ENCODE measurements around the gene ANKRD33B.
"Not testable (repeated sequence)": the region's sequence is repeated elsewhere in the genome, so short reads cannot be mapped to it uniquely, and the experiment has no call there.

The ANKRD33B gene

DNA sequence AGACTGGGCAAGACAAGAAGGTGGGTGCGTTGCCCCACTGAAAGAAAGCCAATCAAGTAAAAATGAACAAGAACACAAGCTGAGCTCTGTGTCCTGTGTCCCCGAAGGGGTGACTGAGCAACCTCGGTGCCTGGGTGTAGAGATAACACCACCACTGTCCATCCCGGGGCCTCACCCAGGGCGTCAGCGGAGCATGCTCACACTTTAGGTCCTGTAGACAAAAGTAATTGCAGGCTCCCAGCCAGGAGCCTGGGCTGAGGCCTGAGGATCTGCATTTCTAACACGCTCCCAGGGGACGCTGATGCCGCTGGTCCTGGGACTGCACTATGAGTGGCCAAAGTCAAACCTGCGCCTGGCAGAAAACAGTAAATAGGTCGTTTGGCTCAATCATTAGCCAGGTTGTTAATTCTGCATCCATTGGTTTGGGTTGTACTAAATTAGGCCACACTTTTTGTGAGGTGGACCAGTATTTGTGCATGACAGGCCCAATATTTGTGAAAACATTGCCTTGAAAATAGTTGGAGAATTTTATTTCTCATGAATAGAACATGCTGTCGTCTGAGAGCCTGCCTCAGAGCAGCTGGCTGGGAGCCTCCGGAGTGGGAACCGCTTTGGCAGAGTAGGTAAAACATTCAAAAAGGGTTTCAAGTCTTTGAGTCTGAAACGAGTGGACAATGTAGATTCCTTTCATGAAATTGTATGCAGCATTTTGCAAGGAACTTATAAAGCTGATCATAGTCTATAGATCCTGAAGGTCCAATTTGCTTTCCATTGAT, 38.3 kb downstream of the ANKRD33B start:
- no peak overlapping the region for H3K23ac ChIP-seq (ENCODE audit: low read length in 2 of 2)
- H3K9ac ChIP-seq (ENCODE audit: low read length): peak overlapping the region; percentile 76
- no peak overlapping the region for H3K27ac ChIP-seq (ENCODE audit: low read length, poor library complexity, severe bottlenecking)
- no peak overlapping the region for H4K91ac ChIP-seq (ENCODE audit: low read length)
- H3K79me1 ChIP-seq (replicated peaks; ENCODE audit: low read length, poor library complexity, severe bottlenecking): peaks cover 25% of the 10 kb centered on the region
- H2BK120ac ChIP-seq (ENCODE audit: low read depth, low read length): no peak overlapping the region
- H3K18ac ChIP-seq (ENCODE audit: low read depth in 1 of 2, low read length in 2 of 2): no peak overlapping the region
- no peaks in the 10 kb centered on the region for H3K27me3 ChIP-seq (ENCODE audit: control insufficient read depth in 1 of 2, insufficient read depth in 1 of 2, low read length in 2 of 2)
- H3K4me1 ChIP-seq (ENCODE audit: control insufficient read depth, insufficient read depth, low read depth, low read length): peaks cover 14% of the 10 kb centered on the region
- DNase-seq: no peak
- no peak overlapping the region for H2BK12ac ChIP-seq (ENCODE audit: low read length in 2 of 2)
- no peak overlapping the region for H2BK15ac ChIP-seq (ENCODE audit: low read depth, poor library complexity, severe bottlenecking)
- no peak overlapping the region for H4K8ac ChIP-seq (ENCODE audit: low read length)
- H3K36me3 ChIP-seq (ENCODE audit: control insufficient read depth in 1 of 2, insufficient read depth in 2 of 2, low read depth in 1 of 2, low read length in 2 of 2): peaks cover 0 to 5% of the 10 kb centered on the region in 2 experiments
- no peak overlapping the region for H3K4ac ChIP-seq (ENCODE audit: low read depth in 1 of 2, low read length in 2 of 2)
- no peak overlapping the region for H2BK5ac ChIP-seq (ENCODE audit: low read depth, low read length, poor library complexity, severe bottlenecking)
- no peak overlapping the region for H3K14ac ChIP-seq (ENCODE audit: low read length in 2 of 2)
- H2AK5ac ChIP-seq (ENCODE audit: low read length, severe bottlenecking): no peak overlapping the region
- no peak overlapping the region for H2AFZ ChIP-seq (ENCODE audit: low read depth, low read length)
- 85% methylated on average over 15 of the region's 15 CpGs for WGBS
- H3K4me2 ChIP-seq (ENCODE audit: low read length, poor library complexity, severe bottlenecking): no peak overlapping the region
- H3K4me3 ChIP-seq (ENCODE audit: insufficient read depth in 1 of 2, low read depth in 1 of 2, low read length in 2 of 2): peak overlapping the region in 1 of 2 experiments; percentile 55
- H3K9me3 ChIP-seq (ENCODE audit: control insufficient read depth, low read length): no peaks in the 10 kb centered on the region

DNA sequence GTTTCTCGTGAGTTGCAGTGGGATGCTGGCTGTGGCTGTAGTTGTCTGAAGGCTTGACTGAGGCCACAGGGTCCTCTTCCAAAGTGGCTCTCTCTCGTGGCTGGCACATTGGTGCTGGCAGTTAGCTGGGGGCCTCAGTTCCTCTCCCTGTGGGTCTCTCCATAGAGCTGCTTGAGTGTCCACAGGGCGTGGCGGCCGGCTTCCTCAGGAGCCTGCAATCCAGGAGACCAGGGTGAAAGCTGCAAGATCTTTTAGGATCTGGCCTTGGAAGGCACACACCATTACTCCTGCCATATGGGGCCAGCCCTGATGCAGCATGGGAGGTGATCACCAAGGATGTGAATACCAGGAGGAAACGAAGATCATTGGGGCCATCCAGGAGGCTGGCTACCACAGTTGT, 41.1 kb downstream of the ANKRD33B start:
- H2BK12ac ChIP-seq (ENCODE audit: low read length in 2 of 2): peak overlapping the region in 1 of 2 experiments; percentile 68
- WGBS: 98% methylated on average over 6 of the region's 6 CpGs
- no peak overlapping the region for H3K27ac ChIP-seq (ENCODE audit: low read length, poor library complexity, severe bottlenecking)

DNA sequence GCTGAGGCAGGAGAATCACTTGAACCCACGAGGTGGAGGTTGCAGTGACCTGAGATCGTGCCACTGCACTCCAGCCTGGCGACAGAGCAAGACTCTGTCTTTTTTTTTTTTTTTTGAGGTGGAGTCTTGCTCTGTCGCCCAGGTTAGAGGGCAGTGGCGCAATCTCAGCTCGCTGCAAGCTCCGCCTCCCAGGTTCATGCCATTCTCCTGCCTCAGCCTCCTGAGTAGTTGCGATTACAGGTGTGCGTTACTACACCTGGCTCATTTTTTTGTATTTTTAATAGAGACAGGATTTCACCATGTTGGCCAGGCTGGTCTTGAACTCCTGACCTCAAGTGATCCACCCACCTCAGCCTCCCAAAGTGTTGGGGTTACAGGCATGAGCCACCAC, 42.8 kb downstream of the ANKRD33B start:
- H3K4me1 ChIP-seq (ENCODE audit: control insufficient read depth, insufficient read depth, low read depth, low read length): peaks cover 19% of the 10 kb centered on the region
- H2BK12ac ChIP-seq (ENCODE audit: low read length in 2 of 2); H2BK5ac ChIP-seq (ENCODE audit: low read depth, low read length, poor library complexity, severe bottlenecking); H3K27me3 ChIP-seq (ENCODE audit: control insufficient read depth in 1 of 2, insufficient read depth in 1 of 2, low read length in 2 of 2); H3K4ac ChIP-seq (ENCODE audit: low read depth in 1 of 2, low read length in 2 of 2); H3K23ac ChIP-seq (ENCODE audit: low read length in 2 of 2); H4K91ac ChIP-seq (ENCODE audit: low read length); H4K8ac ChIP-seq (ENCODE audit: low read length); H3K36me3 ChIP-seq (ENCODE audit: control insufficient read depth in 1 of 2, insufficient read depth in 2 of 2, low read depth in 1 of 2, low read length in 2 of 2); H3K18ac ChIP-seq (ENCODE audit: low read depth in 1 of 2, low read length in 2 of 2); H3K9ac ChIP-seq (ENCODE audit: low read length); DNase-seq; H2AK5ac ChIP-seq (ENCODE audit: low read length, severe bottlenecking); H3K27ac ChIP-seq (ENCODE audit: low read length, poor library complexity, severe bottlenecking); H3K4me3 ChIP-seq (ENCODE audit: insufficient read depth in 1 of 2, low read depth in 1 of 2, low read length in 2 of 2); H3K9me3 ChIP-seq (ENCODE audit: control insufficient read depth, low read length); H2AFZ ChIP-seq (ENCODE audit: low read depth, low read length); H3K4me2 ChIP-seq (ENCODE audit: low read length, poor library complexity, severe bottlenecking); H2BK15ac ChIP-seq (ENCODE audit: low read depth, poor library complexity, severe bottlenecking); H3K14ac ChIP-seq (ENCODE audit: low read length in 2 of 2); H2BK120ac ChIP-seq (ENCODE audit: low read depth, low read length): not testable (repeated sequence)
- peaks cover 34% of the 10 kb centered on the region for H3K79me1 ChIP-seq (replicated peaks; ENCODE audit: low read length, poor library complexity, severe bottlenecking)
- 94% methylated on average over 9 of the region's 9 CpGs for WGBS

More for the DNA sequence above, 41.1 kb downstream of the ANKRD33B start:
- Histone ChIP-seq H3K4me1 (ENCODE audit: control insufficient read depth, insufficient read depth, low read depth, low read length) (peaks cover 21% of the 10 kb centered on the region), H2AFZ (ENCODE audit: low read depth, low read length) (no peak overlapping the region), H3K4me3 (ENCODE audit: insufficient read depth in 1 of 2, low read depth in 1 of 2, low read length in 2 of 2) (no peak overlapping the region), H3K4ac (ENCODE audit: low read depth in 1 of 2, low read length in 2 of 2) (no peak overlapping the region), H3K9me3 (ENCODE audit: control insufficient read depth, low read length) (no peaks in the 10 kb centered on the region), H3K79me1 (replicated peaks; ENCODE audit: low read length, poor library complexity, severe bottlenecking) (peaks cover 27% of the 10 kb centered on the region), H3K4me2 (ENCODE audit: low read length, poor library complexity, severe bottlenecking) (no peak overlapping the region), H3K36me3 (ENCODE audit: control insufficient read depth in 1 of 2, insufficient read depth in 2 of 2, low read depth in 1 of 2, low read length in 2 of 2) (peaks cover 0 to 5% of the 10 kb centered on the region in 2 experiments), H2AK5ac (ENCODE audit: low read length, severe bottlenecking) (peak overlapping the region; percentile 73), H2BK15ac (ENCODE audit: low read depth, poor library complexity, severe bottlenecking) (no peak overlapping the region), H4K8ac (ENCODE audit: low read length) (no peak overlapping the region), H2BK120ac (ENCODE audit: low read depth, low read length) (no peak overlapping the region), H3K9ac (ENCODE audit: low read length) (no peak overlapping the region), H3K14ac (ENCODE audit: low read length in 2 of 2) (peak overlapping the region in 1 of 2 experiments; percentile 74), H3K27me3 (ENCODE audit: control insufficient read depth in 1 of 2, insufficient read depth in 1 of 2, low read length in 2 of 2) (no peaks in the 10 kb centered on the region), H2BK5ac (ENCODE audit: low read depth, low read length, poor library complexity, severe bottlenecking) (no peak overlapping the region), H4K91ac (ENCODE audit: low read length) (no peak overlapping the region), H3K18ac (ENCODE audit: low read depth in 1 of 2, low read length in 2 of 2) (no peak overlapping the region), H3K23ac (ENCODE audit: low read length in 2 of 2) (no peak overlapping the region)
- no peak for DNase-seq

DNA sequence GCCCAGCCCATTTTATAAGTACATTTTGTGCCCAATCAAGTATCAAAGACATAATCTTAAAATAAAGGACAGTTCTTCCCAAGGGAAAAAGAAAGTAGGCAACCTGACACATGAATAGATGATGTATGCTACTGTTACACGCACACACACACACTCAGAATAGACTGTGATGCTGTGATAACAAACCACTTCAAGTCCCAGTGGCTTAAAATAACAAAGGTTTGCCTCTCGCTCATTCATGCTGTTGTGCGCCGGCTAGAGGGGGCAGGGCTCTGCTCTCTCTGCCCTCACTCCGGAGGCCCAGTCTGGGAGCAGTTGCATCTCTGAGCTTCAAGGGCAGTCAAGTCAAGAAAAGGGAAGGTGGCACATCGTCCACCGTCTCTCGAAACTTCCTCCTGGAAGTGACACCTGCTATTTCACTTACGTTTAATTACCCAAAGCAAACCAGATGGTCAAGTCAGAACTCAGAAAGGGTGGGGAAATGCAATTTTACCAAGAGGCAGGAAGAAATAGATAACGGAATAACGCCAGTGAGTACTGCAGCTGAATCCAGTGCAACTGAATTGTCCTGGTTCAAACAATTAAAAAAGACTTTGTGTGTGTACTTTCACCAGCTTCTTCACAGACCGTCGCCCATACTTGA, 43.3 kb downstream of the ANKRD33B start:
- Histone ChIP-seq H3K4me3 (ENCODE audit: insufficient read depth in 1 of 2, low read depth in 1 of 2, low read length in 2 of 2) (no peak overlapping the region), H3K23ac (ENCODE audit: low read length in 2 of 2) (no peak overlapping the region), H3K4me1 (ENCODE audit: control insufficient read depth, insufficient read depth, low read depth, low read length) (peaks cover 18% of the 10 kb centered on the region), H4K91ac (ENCODE audit: low read length) (no peak overlapping the region), H3K36me3 (ENCODE audit: control insufficient read depth in 1 of 2, insufficient read depth in 2 of 2, low read depth in 1 of 2, low read length in 2 of 2) (peaks cover 0 to 3% of the 10 kb centered on the region in 2 experiments), H3K79me1 (replicated peaks; ENCODE audit: low read length, poor library complexity, severe bottlenecking) (peaks cover 33% of the 10 kb centered on the region), H2AK5ac (ENCODE audit: low read length, severe bottlenecking) (no peak overlapping the region), H3K27me3 (ENCODE audit: control insufficient read depth in 1 of 2, insufficient read depth in 1 of 2, low read length in 2 of 2) (no peaks in the 10 kb centered on the region), H3K27ac (ENCODE audit: low read length, poor library complexity, severe bottlenecking) (peak overlapping the region; percentile 38), H2BK12ac (ENCODE audit: low read length in 2 of 2) (peak overlapping the region in 1 of 2 experiments; percentile 54), H2BK5ac (ENCODE audit: low read depth, low read length, poor library complexity, severe bottlenecking) (no peak overlapping the region), H3K14ac (ENCODE audit: low read length in 2 of 2) (no peak overlapping the region), H3K9me3 (ENCODE audit: control insufficient read depth, low read length) (no peaks in the 10 kb centered on the region), H2BK15ac (ENCODE audit: low read depth, poor library complexity, severe bottlenecking) (no peak overlapping the region), H3K18ac (ENCODE audit: low read depth in 1 of 2, low read length in 2 of 2) (peak overlapping the region; percentile 29 to 43), H2AFZ (ENCODE audit: low read depth, low read length) (no peak overlapping the region), H3K4me2 (ENCODE audit: low read length, poor library complexity, severe bottlenecking) (peak overlapping the region; percentile 46), H4K8ac (ENCODE audit: low read length) (no peak overlapping the region), H3K9ac (ENCODE audit: low read length) (peak overlapping the region; percentile 52), H2BK120ac (ENCODE audit: low read depth, low read length) (no peak overlapping the region), H3K4ac (ENCODE audit: low read depth in 1 of 2, low read length in 2 of 2) (peak overlapping the region in 1 of 2 experiments; percentile 44)
- WGBS: 65% methylated on average over 13 of the region's 13 CpGs
- DNase-seq: peak; percentile 89
